Esophagus muscularis mucosa (tissue), 4 donors: ENCODE data around the gene SIDT2. TPM values are rescaled to one million over a fixed set of nuclear protein-coding genes. Genes with fewer than 3 reads are reported as not detected.
"Not testable (repeated sequence)": the region's sequence is repeated elsewhere in the genome, so short reads cannot be mapped to it uniquely, and the experiment has no call there.

Experiments
- DNase-seq: peaks from one replicate; pipeline ENCODE4 v3.0.0-alpha.2; 2017; ENCODE audit errors: extremely low spot score
- H3K27ac ChIP-seq, 4 donors: fragments of 200-600 bp; sonication (generic); replicated peaks in 1 of 4; 1 replicate in 3 of 4; 2 replicates in 1 of 4; pipeline ENCODE4 v1.5.1; 2016 to 2019; ENCODE audit warnings: mild to moderate bottlenecking in 1 of 4
- H3K27me3 ChIP-seq, 4 donors: fragments of 200-600 bp; sonication (generic); one replicate each; pipeline versions ENCODE4 v1.5.1 to v1.6.0; 2016 to 2019
- H3K36me3 ChIP-seq, 4 donors: fragments of 200-600 bp; sonication (generic); one replicate each; pipeline ENCODE4 v1.5.1; 2016 to 2019
- H3K4me1 ChIP-seq, 4 donors: fragments of 200-600 bp; sonication (generic); one replicate each; pipeline ENCODE4 v1.5.1; 2016 to 2019
- H3K4me3 ChIP-seq, 4 donors: fragments of 200-600 bp; sonication (generic); 1 replicate in 2 of 4; 2 replicates in 2 of 4; pipeline ENCODE4 v1.5.1; 2016 to 2019; ENCODE audit warnings: mild to moderate bottlenecking in 4 of 4, moderate library complexity in 1 of 4
- H3K9me3 ChIP-seq, 4 donors: fragments of 200-600 bp; sonication (generic); 1 replicate in 3 of 4; 2 replicates in 1 of 4; pipeline ENCODE4 v1.5.1; 2016 to 2019
- CTCF ChIP-seq, 3 experiments: fragments of 200-600 bp in 2 of 3; fragments of 450-650 bp in 1 of 3; sonication (generic) in 2 of 3; IDR thresholded peaks; one replicate each; pipeline ENCODE4 v1.5.1; 2017 to 2019; ENCODE audit warnings: antibody characterized with exemption in 3 of 3, mild to moderate bottlenecking in 2 of 3, moderate library complexity in 1 of 3
- EP300 ChIP-seq: sonication (generic); formaldehyde crosslinking; IDR thresholded peaks from one replicate; pipeline ENCODE4 v1.6.1; 2017; ENCODE audit warnings: antibody characterized with exemption
- POLR2A ChIP-seq: fragments of 450-650 bp; IDR thresholded peaks from one replicate; pipeline ENCODE4 v1.6.1; 2017; ENCODE audit warnings: antibody characterized with exemption, moderate library complexity, mild to moderate bottlenecking, low read depth
- POLR2AphosphoS5 ChIP-seq, 2 donors: sonication (generic); formaldehyde crosslinking; IDR thresholded peaks; one replicate each; pipeline ENCODE4 v1.6.1; 2017; ENCODE audit warnings: antibody characterized with exemption in 2 of 2
- WGBS: methylation state at CpG from one replicate; pipeline ENCODE4 v1.1.5; 2018; 5-methylcytosine and 5-hydroxymethylcytosine counted together
- intact Hi-C: fragments of 100-400 bp; cut with DNase I; formaldehyde crosslinking; loops from one replicate; pipeline ENCODE4 v1.15.1; 2023
- total RNA-seq, 4 donors: library from RNA; depleted of rRNA; stranded (reverse); fragments of >200 nt; gene quantifications; one replicate each; pipeline versions ENCODE4 v1.1.0 to v1.2.1, GENCODE V29; 2016

SIDT2 gene
- total RNA-seq, 4 donors from 2014 or later: 26.5 to 34.1 (median 29.3) TPM

GRCh38 chr11:117181586-117182550, 3.3 kb downstream of the SIDT2 start:
- DNase-seq: no peak
- H3K4me1 ChIP-seq: peaks cover 31 to 55% (median 44%) of the 10 kb centered on the region in 4 donors
- H3K9me3 ChIP-seq: no peaks in the 10 kb centered on the region
- peaks cover 13 to 54% (median 43%) of the 10 kb centered on the region in 4 donors for H3K36me3 ChIP-seq
- 92% methylated on average over 10 of the region's 22 CpGs for WGBS
- peak overlapping the region in 2 of 4 donors; percentile 20 to 93 for H3K27ac ChIP-seq
- TF ChIP-seq EP300 (no peak), CTCF (IDR thresholded peaks at IDR 0.05) (peak in 1 of 3 experiments; percentile 0), POLR2AphosphoS5 (IDR thresholded peaks at IDR 0.05) (no peak), POLR2A (no peak)
- H3K27me3 ChIP-seq: no peaks in the 10 kb centered on the region
- intact Hi-C loops: loop anchor here (1.0 kb wide), 1 partner anchor 44 kb away; no protein-coding TSS in a partner anchor
- H3K4me3 ChIP-seq: peak overlapping the region in 1 of 4 donors; percentile 33

GRCh38 chr11:117182551-117182935, 4.0 kb downstream of the SIDT2 start:
- Histone ChIP-seq H3K4me1 (peaks cover 30 to 57% (median 43%) of the 10 kb centered on the region in 4 donors), H3K27me3 (no peaks in the 10 kb centered on the region), H3K4me3 (no peak overlapping the region), H3K36me3 (peaks cover 15 to 61% (median 50%) of the 10 kb centered on the region in 4 donors), H3K27ac (no peak overlapping the region), H3K9me3 (no peaks in the 10 kb centered on the region)
- no peak for DNase-seq
- intact Hi-C loops: no loop called here
- no peak for TF ChIP-seq EP300
- TF ChIP-seq POLR2A: no peak
- TF ChIP-seq POLR2AphosphoS5 (IDR thresholded peaks at IDR 0.05): no peak
- 90% methylated on average over 10 of the region's 10 CpGs for WGBS

- DNase-seq, H3K4me3 ChIP-seq, intact Hi-C loops, H3K27me3 ChIP-seq, H3K27ac ChIP-seq, H3K9me3 ChIP-seq: not testable (repeated sequence)
- peaks cover 23 to 50% (median 37%) of the 10 kb centered on the region in 4 donors for H3K4me1 ChIP-seq
- peaks cover 22 to 67% (median 56%) of the 10 kb centered on the region in 4 donors for H3K36me3 ChIP-seq
- WGBS: 94% methylated on average over 13 of the region's 13 CpGs
Measured at GRCh38 chr11:117183178-117183577, 4.6 kb downstream of the SIDT2 start.

- Histone ChIP-seq H3K27me3 (no peaks in the 10 kb centered on the region), H3K27ac (no peak overlapping the region), H3K4me3 (no peak overlapping the region), H3K36me3 (peaks cover 28 to 74% (median 62%) of the 10 kb centered on the region in 4 donors), H3K4me1 (peaks cover 21 to 48% (median 34%) of the 10 kb centered on the region in 4 donors), H3K9me3 (no peaks in the 10 kb centered on the region)
- WGBS: 88% methylated on average over 11 of the region's 11 CpGs
- intact Hi-C loops: no loop called here
- DNase-seq: no peak
- TF ChIP-seq EP300 (no peak), POLR2A (no peak), CTCF (IDR thresholded peaks at IDR 0.05) (no peak), POLR2AphosphoS5 (IDR thresholded peaks at IDR 0.05) (no peak)
Measured at GRCh38 chr11:117183724-117184349, 5.3 kb downstream of the SIDT2 start.

GRCh38 chr11:117185736-117186430, 7.3 kb downstream of the SIDT2 start:
- Histone ChIP-seq H3K27me3 (no peaks in the 10 kb centered on the region), H3K9me3 (no peaks in the 10 kb centered on the region), H3K27ac (peak overlapping the region in 2 of 4 donors; percentile 13 to 46), H3K36me3 (peaks cover 44 to 94% (median 83%) of the 10 kb centered on the region in 4 donors), H3K4me1 (peaks cover 7 to 33% (median 17%) of the 10 kb centered on the region in 4 donors), H3K4me3 (no peak overlapping the region)
- no peak for TF ChIP-seq POLR2AphosphoS5 (IDR thresholded peaks at IDR 0.05)
- no peak for TF ChIP-seq POLR2A
- no peak for TF ChIP-seq CTCF (IDR thresholded peaks at IDR 0.05)
- no peak for TF ChIP-seq EP300
- intact Hi-C loops: no loop called here
- WGBS: 77% methylated on average over 5 of the region's 5 CpGs
- no peak for DNase-seq
